ENCODE data around the gene DTWD2. TPM values are rescaled to one million over a fixed set of nuclear protein-coding genes. Genes with fewer than 3 reads are reported as not detected.
"Not testable (repeated sequence)": the region's sequence is repeated elsewhere in the genome, so short reads cannot be mapped to it uniquely, and the experiment has no call there.

Gene DTWD2
- total RNA-seq, 1 donor from 2014 or later: 5.1 TPM

DNA sequence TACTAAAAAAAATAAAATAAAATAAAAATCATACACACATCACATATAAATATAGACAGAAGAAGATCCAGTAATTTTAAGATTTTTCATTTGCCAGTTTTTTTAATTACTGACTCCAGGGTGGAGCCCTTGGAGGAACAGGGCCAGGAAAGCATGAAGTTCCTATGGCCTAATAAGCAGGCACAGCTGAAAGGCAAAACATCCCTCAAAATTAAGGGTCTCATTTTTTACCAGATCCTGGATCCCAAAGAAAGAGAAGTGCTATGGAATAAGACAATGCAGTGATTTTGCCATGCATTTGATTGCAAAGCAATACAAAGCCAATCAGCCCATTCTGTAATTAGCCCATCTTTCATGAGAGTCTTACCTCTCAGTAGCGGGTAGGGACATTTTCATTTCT is 11.3 kb upstream of the DTWD2 start:
- DNase-seq (ENCODE audit: extremely low read depth, low read depth, low spot score): no peak

DNA sequence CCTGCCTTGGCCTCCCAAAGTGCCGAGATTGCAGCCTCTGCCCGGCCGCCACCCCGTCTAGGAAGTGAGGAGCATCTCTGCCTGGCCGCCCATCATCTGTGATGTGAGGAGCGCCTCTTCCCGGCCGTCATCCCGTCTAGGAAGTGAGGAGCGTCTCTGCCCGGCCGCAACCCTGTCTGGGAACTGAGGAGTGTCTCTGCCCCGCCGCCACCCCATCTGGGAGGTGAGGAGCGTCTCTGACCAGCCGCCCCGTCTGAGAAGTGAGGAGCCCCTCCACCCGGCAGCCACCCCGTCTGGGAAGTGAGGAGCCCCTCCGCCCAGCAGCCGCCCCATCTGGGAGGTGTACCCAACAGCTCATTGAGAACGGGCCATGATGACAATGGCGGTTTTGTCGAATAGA is 10.5 kb upstream of the DTWD2 start:
- not testable (repeated sequence) for DNase-seq (ENCODE audit: extremely low read depth, low read depth, low spot score)

- no peak for DNase-seq (ENCODE audit: extremely low read depth, low read depth, low spot score)
These were observed 7.8 kb upstream of the DTWD2 start for GRCh38 chr5:118996098-118996497.

DNA sequence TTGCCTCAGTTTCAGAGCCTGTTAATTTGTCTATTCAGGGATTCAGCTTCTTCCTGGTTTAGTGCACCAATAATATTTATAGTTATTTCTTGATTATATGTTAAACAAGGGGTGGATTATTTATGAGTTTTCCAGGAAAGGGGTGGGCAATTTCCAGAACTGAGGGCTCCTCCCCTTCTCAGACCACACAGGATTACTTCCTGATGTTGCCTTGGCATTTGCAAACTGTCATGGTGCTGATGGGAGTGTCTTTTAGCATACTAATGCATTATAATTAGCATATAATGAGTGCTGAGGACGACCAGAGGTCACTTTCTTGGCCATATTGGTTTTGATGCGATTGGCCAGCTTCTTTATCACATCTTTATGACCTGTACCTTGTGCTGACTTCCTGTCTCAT is 6.2 kb upstream of the DTWD2 start:
- DNase-seq (ENCODE audit: extremely low read depth, low read depth, low spot score): no peak

DNA sequence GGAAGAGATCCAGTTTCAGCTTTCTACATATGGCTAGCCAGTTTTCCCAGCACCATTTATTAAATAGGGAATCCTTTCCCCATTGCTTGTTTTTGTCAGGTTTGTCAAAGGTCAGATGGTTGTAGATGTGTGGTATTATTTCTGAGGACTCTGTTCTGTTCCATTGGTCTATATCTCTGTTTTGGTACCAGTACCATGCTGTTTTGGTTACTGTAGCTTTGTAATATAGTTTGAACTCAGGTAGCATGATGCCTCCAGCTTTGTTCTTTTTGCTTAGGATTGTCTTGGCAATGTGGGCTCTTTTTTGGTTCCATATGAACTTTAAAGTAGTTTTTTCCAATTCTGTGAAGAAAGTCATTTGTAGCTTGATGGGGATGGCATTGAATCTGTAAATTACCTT is 4.8 kb upstream of the DTWD2 start:
- not testable (repeated sequence) for DNase-seq (ENCODE audit: extremely low read depth, low read depth, low spot score)

GRCh38 chr5:118992055-118992454 is 3.7 kb upstream of the DTWD2 start:
- not testable (repeated sequence) for DNase-seq (ENCODE audit: extremely low read depth, low read depth, low spot score)

GRCh38 chr5:118990582-118990981 is 2.2 kb upstream of the DTWD2 start:
- no peak for DNase-seq (ENCODE audit: extremely low read depth, low read depth, low spot score)

DNA sequence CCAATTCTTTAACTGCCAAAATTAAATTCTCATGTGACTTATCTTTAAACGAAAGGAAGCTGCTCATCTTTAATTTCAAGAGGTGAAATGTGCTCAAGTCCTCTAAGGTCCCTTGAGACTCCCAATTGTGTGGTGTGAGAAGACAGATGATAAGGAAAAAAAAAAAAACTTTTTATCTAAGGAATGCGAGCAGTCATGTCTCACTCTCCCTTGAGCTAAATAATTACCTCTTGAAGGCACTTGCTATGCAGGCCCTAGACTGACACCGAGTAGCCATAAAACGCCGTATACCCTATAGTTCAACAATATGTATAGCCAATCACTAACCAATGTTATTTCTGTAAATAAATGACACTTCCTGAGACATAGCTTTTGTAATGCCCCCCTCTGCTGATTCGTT is 1.5 kb upstream of the DTWD2 start:
- no peak for DNase-seq (ENCODE audit: extremely low read depth, low read depth, low spot score)

GRCh38 chr5:118988866-118989180 is 476 bp upstream of the DTWD2 start:
- DNase-seq (ENCODE audit: extremely low read depth, low read depth, low spot score): no peak

DNA sequence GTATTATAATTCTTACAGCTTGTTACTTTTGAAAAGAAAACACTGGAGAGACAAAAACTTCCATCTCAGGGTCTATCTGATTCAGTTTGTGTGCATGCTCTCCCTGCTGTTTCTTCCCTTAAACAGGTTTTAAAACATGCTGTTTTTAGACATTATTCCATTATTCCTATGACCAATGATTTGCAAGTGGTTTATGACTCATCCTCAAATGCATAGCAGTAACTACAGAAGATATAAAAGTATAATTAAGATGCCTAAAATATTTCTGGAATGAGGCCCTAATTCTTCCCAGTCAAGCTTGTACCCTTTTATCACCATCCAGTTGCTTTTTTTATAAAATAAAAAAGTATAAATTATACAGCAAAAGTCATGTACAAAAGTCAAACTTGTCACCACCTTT is 3.7 kb downstream of the DTWD2 start:
- DNase-seq (ENCODE audit: extremely low read depth, low read depth, low spot score): no peak

DNA sequence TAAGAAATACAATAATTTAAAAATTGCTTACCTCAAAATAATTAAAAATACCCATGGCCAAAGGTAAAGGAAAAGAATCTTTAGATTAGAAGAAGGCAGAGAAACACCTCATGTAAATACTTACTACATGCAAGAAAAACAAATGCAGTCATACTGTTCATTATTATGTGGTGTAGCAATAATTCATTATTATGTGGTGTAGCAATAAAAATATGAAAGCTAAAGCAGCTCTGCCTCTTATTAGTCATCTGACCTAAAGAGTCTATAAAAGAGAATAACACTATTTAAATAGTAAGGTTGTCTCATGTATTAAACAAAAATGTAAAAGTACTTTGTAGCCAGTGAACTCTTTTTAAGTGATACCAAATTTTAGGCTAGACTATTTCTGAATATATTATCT is 6.6 kb downstream of the DTWD2 start:
- DNase-seq (ENCODE audit: extremely low read depth, low read depth, low spot score): no peak

DNA sequence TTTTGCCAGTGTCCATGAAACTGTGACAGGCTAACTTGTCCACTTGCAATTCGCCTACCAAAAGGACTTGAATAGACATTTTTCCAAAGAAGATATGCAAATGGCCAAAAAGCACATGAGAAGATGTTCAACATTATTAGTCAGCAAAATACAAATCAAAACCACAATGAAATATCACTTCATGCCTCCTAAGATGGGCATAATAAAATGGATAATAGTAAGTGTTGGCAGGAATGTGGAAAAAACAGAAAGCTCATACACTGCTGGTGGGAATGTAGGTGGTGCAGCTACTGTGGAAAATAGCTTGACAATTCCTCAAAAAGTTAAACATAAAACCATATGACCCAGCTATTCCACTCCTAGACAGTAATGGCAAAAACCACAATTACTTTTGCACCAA is 7.9 kb downstream of the DTWD2 start:
- no peak for DNase-seq (ENCODE audit: extremely low read depth, low read depth, low spot score)

DNA sequence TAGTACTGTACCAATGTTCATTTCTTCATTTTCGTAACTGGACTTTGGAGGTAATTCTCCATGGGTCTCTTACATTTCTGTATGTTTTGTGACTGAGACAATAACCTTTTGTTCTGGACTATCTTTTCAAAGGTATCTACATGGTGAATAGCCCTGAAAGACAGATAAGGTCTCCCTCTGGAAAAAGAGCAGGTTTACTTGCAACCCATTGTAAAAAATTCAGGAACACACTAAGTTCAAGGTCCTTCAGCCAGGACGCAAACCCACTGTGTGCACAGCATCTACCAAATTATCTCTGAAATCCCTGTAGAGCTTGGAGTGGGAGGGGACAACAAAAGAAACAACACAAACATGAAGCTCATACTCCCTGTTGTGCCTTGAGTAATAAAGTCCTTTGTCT is 8.3 kb downstream of the DTWD2 start:
- DNase-seq (ENCODE audit: extremely low read depth, low read depth, low spot score): no peak

- DNase-seq (ENCODE audit: extremely low read depth, low read depth, low spot score): not testable (repeated sequence)
These were observed 14.4 kb downstream of the DTWD2 start for GRCh38 chr5:118973779-118974445.

DNA sequence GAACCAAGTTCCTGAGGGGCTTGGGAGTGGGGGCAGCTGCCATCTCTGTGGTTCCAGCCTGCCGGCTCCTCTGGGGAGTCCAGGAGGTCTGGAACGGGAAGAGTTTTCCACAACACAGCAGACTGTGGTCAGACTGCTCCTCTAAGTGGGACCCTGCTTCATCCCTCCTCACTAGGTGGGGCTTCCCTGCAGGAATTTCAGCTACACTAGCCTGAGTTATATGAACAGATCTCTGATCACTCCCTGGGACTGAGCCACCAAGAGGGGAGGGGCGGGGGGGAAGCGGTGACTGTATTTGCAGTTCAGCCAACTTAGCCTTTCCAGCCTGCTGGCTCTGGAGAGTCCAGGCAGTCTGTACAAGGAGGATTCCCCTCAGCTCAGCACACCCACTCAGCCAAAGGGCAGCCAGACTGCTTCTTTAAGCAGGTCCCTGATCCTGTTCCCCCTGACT is 19.4 kb downstream of the DTWD2 start:
- DNase-seq (ENCODE audit: extremely low read depth, low read depth, low spot score): no peak

- DNase-seq (ENCODE audit: extremely low read depth, low read depth, low spot score): no peak
These were observed 19.9 kb downstream of the DTWD2 start for GRCh38 chr5:118968406-118968911.

- no peak for DNase-seq (ENCODE audit: extremely low read depth, low read depth, low spot score)
These were observed 21.3 kb downstream of the DTWD2 start for GRCh38 chr5:118967059-118967508.

- DNase-seq (ENCODE audit: extremely low read depth, low read depth, low spot score): no peak
These were observed 22.5 kb downstream of the DTWD2 start for GRCh38 chr5:118965890-118966289.

DNA sequence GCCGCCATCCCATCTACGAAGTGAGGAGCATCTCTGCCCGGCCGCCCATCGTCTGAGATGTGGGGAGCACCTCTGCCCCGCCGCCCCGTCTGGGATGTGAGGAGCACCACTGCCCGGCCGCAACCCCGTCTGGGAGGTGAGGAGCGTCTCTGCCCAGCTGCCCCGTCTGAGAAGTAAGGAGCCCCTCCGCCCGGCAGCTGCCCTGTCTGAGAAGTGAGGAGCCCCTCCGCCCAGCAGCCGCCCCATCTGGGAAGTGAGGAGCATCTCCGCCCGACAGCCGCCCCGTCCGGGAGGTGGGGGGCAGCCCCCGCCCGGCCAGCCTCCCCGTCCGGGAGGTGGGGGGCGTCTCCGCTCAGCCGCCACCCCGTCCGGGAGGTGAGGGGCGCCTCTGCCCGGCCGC is 23.4 kb downstream of the DTWD2 start:
- not testable (repeated sequence) for DNase-seq (ENCODE audit: extremely low read depth, low read depth, low spot score)

DNA sequence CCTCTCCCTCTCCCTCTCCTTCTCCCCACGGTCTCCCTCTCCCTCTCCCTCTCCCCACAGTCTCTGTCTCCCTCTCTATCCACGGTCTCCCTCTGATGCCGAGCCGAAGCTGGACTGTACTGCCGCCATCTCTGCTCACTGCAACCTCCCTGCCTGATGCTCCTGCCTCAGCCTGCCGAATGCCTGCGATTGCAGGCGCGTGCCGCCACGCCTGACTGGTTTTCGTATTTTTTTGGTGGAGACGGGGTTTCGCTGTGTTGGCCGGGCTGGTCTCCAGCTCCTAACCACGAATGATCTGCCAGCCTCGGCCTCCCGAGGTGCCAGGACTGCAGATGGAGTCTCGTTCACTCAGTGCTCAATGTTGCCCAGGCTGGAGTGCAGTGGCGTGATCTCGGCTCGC is 24.0 kb downstream of the DTWD2 start:
- DNase-seq (ENCODE audit: extremely low read depth, low read depth, low spot score): not testable (repeated sequence)

GRCh38 chr5:118963169-118963568 is 25.2 kb downstream of the DTWD2 start:
- DNase-seq (ENCODE audit: extremely low read depth, low read depth, low spot score): no peak

DNA sequence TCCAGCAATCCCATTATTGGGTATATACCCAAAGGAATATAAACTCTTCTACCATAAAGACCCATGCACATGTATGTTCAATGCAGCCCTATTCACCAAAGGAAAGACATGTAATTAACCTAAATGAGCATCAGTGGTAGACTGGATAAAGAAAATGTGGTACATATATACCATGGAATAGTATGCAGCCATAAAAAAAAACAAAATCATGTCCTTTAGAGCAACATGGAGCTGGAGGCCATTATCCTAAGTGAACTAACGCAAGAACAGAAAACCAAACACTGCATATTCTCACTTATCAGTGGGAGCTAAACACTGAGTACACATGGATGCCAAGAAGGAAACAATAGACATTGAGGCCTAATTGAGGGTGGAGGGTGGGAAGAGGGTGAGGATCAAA is 27.8 kb downstream of the DTWD2 start:
- DNase-seq (ENCODE audit: extremely low read depth, low read depth, low spot score): no peak

DNA sequence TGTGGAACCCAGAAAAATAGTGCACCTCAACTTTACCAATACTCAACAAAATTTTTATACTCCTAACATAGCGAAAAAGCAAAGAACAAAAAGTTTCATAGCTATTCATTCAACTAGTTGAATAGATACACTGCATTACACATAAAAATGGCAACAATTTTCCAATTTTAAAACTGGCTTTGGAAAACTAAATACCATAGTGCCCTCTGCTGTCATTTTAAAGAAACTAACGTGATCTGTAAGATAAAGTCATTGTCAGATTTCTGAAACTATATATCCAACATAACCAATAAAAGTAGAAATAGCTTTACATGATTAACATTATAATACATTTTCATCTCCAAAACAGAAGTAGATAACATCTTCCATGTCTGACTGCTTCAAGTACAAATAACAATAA is 31.6 kb downstream of the DTWD2 start:
- DNase-seq (ENCODE audit: extremely low read depth, low read depth, low spot score): no peak
